GM15510 (cell line): ENCODE measurements around the gene CRPPA.

Experiments
- POLR2A ChIP-seq: IDR thresholded peaks from 3 replicates; pipeline ENCODE4 v1.6.1; 2011; ENCODE audit warnings: borderline replicate concordance; ENCODE audit not compliant: insufficient read length; ENCODE audit errors: extremely low read depth

The CRPPA gene

GRCh38 chr7:16431646-16432424 is 10.5 kb upstream of the CRPPA start:
- no peak for TF ChIP-seq POLR2A

GRCh38 chr7:16430133-16430532 is 8.8 kb upstream of the CRPPA start:
- no peak for TF ChIP-seq POLR2A

DNA sequence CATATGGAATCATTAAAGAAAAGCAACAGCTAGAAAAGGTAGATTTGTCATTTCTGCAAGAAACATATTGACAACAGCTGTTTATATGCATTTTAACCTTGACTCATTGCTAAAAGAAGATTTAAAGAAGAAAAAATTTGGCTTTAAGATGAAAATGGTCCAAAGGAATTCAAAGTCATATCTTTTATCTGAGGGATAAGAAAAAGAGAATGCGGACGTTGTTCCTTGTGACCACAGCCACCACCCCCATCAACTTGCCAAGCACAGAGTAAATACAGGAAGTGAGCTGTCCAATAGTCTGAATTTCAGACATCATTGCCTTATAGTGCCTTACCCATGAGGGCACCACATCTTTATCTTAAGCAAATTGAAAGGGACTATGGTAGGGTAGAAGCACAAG is 7.3 kb upstream of the CRPPA start:
- no peak for TF ChIP-seq POLR2A

GRCh38 chr7:16428182-16428581 is 6.8 kb upstream of the CRPPA start:
- no peak for TF ChIP-seq POLR2A

GRCh38 chr7:16423761-16424160 is 2.4 kb upstream of the CRPPA start:
- no peak for TF ChIP-seq POLR2A

GRCh38 chr7:16422917-16423316 is 1.6 kb upstream of the CRPPA start:
- TF ChIP-seq POLR2A, result no peak

- no peak for TF ChIP-seq POLR2A
Observed at GRCh38 chr7:16422103-16422435, 731 bp upstream of the CRPPA start.

DNA sequence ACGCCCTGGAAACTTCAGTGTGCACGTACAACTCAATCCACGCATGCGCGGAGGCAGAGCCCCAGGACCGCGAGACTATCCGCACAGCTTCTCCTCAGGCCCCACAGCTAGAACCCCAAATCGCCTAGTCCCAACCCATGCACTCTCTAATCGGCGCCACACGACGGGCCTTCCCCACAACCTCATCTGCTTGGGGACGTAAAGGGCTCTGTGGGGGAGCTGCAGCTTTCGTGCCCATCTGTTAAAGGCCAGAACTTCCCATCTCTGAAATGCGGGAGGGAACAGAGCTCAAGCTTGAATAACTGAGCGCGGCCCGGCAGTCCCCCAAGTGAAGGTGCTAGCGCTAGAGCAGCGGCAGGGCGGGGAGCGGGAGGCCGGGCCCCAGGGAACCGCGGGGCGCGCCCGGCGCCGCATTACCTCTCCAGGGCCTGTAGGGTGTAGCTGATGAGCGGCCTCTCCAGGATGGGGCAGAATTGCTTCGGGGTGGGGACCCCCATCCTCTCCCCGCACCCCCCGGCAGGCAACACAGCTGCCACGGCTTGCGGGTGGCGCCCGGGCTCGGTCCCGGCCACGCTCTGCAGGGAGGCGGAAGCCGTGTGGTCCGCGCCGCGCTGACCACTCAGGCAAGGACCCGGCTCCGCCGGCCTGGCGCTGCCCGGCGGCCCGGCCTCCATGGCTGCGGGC is 547 bp downstream of the CRPPA start:
- peak; percentile 50 for TF ChIP-seq POLR2A

GRCh38 chr7:16420329-16420648 is 1.0 kb downstream of the CRPPA start:
- no peak for TF ChIP-seq POLR2A

DNA sequence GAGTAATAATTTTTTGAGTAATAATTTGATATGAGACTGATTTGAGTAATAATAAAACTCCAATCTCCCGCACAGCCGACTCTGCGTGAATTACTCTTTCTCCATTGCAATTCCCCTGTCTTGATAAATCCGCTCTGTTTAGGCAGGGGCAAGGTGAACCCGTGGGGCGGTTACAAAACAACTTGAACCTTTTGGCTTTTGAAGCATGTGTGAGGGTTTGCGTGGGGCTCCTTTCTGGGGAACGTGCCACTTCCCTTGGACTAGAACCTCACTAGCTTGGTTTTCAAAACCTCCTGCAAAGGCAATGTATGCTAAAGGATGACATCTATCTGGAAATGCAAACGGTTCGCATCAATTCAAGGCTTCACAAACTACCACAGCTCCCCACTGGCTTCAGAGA is 1.5 kb downstream of the CRPPA start:
- no peak for TF ChIP-seq POLR2A

DNA sequence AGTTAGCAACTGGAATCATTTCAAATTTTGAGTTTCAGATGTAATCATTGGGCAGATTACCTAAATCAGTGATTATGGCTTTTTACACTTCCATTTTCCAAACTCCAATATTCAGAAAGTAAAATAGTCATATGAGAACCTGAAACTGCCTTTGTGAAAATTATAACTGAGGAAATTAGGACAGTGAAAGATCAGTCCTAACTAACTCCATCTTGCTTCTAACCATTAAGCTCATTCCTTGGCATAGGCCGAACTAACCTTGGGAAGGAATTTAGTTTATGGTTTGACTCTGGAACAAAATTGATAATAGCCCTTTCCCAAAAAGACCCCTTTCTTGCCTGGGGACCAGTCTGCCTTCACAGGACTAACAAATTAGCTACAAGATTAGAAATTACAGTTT is 2.2 kb downstream of the CRPPA start:
- TF ChIP-seq POLR2A, result no peak

- no peak for TF ChIP-seq POLR2A
Observed at GRCh38 chr7:16417906-16418305, 3.4 kb downstream of the CRPPA start.

DNA sequence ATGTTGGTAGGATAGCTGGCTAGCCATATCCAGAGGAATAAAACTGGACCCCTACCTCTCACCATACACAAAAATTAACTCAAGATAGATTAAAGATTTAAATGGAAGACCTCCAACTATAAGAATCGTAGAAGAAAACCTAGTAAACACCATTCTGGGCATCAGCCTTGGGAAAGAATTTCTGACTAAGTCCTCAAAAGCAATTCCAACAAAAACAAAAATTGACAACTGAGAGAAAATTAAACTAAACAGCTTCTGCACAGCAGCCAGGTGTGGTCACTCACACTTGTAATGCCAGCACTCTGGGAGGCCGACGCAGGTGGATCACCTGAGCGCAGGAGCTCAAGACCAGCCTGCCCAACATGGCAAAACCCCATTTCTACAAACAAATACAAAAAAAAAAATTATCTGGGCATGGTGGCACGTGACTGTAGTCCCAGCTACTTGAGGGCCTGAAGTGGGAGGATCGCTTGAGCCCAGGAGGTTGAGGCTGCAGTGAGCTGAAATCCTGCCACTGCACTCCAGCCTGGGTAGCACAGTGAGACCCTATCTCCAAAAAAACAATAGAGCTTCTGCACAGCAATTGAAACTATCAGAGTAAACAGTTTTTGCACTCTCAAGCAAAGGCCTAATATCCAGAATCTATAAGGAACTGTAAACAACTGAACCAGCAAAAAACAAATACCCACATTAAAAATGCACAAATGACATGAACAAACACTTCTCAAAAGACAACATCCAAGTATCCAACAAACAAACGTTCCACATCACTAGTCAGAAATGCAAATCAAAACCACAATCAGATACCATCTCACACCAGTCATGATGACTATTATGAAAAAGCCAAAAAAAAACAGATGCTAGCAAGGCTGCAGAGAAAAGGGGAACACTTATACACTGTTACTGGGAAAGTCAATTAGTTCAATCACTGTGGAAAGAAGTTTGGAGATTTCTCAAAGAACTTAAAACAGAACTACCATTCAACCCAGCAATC is 4.8 kb downstream of the CRPPA start:
- TF ChIP-seq POLR2A, result no peak

- TF ChIP-seq POLR2A, result no peak
Observed at GRCh38 chr7:16412274-16413254, 8.8 kb downstream of the CRPPA start.
